Hindlimb muscle (tissue), 1 donor: ENCODE results near the gene LPP. TPM values are rescaled to one million over a fixed set of nuclear protein-coding genes. Genes with fewer than 3 reads are reported as not detected.

Source experiments
- DNase-seq: peaks from one replicate; pipeline ENCODE4 v3.0.0-alpha.2; 2013
- polyA plus RNA-seq: library from polyadenylated mRNA; unstranded; fragments of 120-200 nt; gene quantifications from one replicate; pipeline ENCODE4 v1.2.1, GENCODE V29; 2013; ENCODE audit not compliant: insufficient read length

Gene LPP
- polyA plus RNA-seq, 1 donor, result 12.7 TPM

- no peak for DNase-seq
Observed at GRCh38 chr3:188769831-188770230, 615.9 kb downstream of the LPP start.

- DNase-seq, result no peak
Observed at GRCh38 chr3:188772886-188773285, 618.9 kb downstream of the LPP start.

GRCh38 chr3:188775412-188775811, 621.5 kb downstream of the LPP start:
- no peak for DNase-seq

GRCh38 chr3:188776447-188776846, 622.5 kb downstream of the LPP start:
- no peak for DNase-seq

GRCh38 chr3:188778091-188778852, 624.3 kb downstream of the LPP start:
- DNase-seq, result no peak

GRCh38 chr3:188779281-188779980, 625.5 kb downstream of the LPP start:
- peak; percentile 51 for DNase-seq

- peak; percentile 51 for DNase-seq
Observed at GRCh38 chr3:188780193-188781147, 626.5 kb downstream of the LPP start.

GRCh38 chr3:188782613-188783124, 628.7 kb downstream of the LPP start:
- no peak for DNase-seq

- no peak for DNase-seq
Observed at GRCh38 chr3:188786424-188786823, 632.5 kb downstream of the LPP start.

- no peak for DNase-seq
Observed at GRCh38 chr3:188788621-188789081, 634.7 kb downstream of the LPP start.

- DNase-seq, result no peak
Observed at GRCh38 chr3:188789251-188789650, 635.3 kb downstream of the LPP start.

- DNase-seq, result no peak
Observed at GRCh38 chr3:188791311-188791710, 637.4 kb downstream of the LPP start.

- DNase-seq, result no peak
Observed at GRCh38 chr3:188792793-188793192, 638.8 kb downstream of the LPP start.

GRCh38 chr3:188796122-188796631, 642.2 kb downstream of the LPP start:
- DNase-seq, result no peak

GRCh38 chr3:188797045-188797444, 643.1 kb downstream of the LPP start:
- DNase-seq, result no peak

- no peak for DNase-seq
Observed at GRCh38 chr3:188798556-188799145, 644.7 kb downstream of the LPP start.

GRCh38 chr3:188801393-188801792, 647.4 kb downstream of the LPP start:
- DNase-seq, result no peak

- DNase-seq, result no peak
Observed at GRCh38 chr3:188802645-188803044, 648.7 kb downstream of the LPP start.

- no peak for DNase-seq
Observed at GRCh38 chr3:188807006-188807405, 653.0 kb downstream of the LPP start.

GRCh38 chr3:188812198-188812597, 658.2 kb downstream of the LPP start:
- no peak for DNase-seq

GRCh38 chr3:188814581-188814980, 660.6 kb downstream of the LPP start:
- no peak for DNase-seq
